T follicular helper cell (primary cell): ENCODE results near the gene SCFD1.
A peak's percentile ranks its signal among the peaks of the same experiment; 100 is the strongest.
"Not testable (repeated sequence)": the region's sequence is repeated elsewhere in the genome, so short reads cannot be mapped to it uniquely, and the experiment has no call there.

ENCODE experiments used
- DNase-seq: peaks from one replicate; pipeline ENCODE4 v3.0.0-alpha.2; 2020; ENCODE audit warnings: low read depth

SCFD1 gene

GRCh38 chr14:30608533-30609006 is 13.5 kb upstream of the SCFD1 start:
- no peak for DNase-seq

DNA sequence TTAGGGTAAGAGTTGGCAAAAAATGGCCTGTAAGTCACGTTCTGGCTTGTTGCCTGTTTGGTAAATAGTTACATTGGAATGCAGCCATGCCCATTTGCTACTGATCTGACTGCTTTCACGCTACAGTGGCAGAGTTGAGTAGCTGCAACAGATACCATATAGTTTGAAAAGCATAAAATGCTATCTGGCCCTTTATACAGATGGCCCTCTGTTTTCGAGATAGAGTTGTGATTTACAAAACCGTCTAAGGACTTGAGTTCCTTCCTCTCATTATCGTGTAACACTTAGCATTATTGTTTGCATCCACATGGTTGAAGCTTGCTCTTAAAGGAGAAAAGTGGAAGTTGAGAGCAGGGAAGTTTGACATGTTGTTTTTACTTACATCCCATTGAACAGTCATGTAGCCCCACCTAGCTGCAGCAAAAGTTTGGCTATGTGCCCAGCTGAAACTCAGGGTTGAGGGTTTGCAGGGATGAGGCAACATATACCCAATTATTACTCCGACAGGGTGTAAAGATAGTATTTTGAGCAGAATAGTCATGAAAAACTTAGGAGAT is 11.3 kb upstream of the SCFD1 start:
- no peak for DNase-seq

GRCh38 chr14:30614155-30614554 is 8.0 kb upstream of the SCFD1 start:
- DNase-seq = no peak

DNA sequence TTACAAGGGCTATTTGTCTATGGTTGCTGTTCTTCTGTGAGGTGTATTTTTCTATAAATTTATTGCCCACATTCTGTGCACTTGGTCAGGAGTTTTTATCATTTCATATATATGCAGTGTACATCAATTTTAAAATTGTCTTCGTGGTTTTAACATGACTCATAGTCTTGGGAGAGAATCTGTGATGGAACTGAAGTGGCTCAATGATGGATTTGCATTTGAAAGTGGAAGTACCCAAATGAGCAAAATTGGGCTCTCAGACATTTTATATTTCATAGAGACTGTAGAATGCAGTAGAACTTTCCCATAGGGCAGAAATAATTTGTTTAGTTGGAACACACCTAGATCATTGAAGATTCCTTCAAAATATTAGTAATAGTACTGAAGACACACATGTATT is 1.9 kb upstream of the SCFD1 start:
- no peak for DNase-seq

DNA sequence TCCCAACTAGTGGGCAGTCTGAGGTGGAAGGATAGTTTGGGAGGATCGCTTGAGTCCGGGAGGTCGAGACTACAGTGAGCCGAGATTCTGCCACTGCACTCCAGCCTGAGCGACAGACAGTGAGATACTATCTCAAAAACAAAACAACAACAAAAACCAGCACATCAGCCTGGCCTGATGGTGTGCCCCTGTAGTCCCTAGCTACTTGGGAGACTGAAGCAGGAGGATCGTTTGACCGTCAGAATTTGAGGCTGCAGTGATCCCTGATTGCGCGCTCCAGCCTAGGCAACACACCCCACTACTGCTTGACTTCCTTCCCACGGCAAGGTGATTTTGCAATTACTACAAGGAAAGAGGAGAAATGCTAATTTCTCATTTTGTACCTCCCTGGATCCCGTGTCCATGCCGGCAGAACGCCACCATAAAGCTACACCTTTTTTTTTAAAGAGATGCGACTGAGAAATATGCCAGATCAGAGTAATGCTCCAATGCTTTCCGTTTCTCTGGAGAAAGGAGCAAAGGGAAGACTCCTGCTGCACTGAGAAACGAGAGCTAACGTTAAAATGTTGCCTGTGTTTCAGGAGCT is 672 bp upstream of the SCFD1 start:
- no peak for DNase-seq

- DNase-seq = no peak
These were observed 1.5 kb downstream of the SCFD1 start for GRCh38 chr14:30623412-30624131.

GRCh38 chr14:30624132-30624423 is 2.0 kb downstream of the SCFD1 start:
- no peak for DNase-seq

- no peak for DNase-seq
These were observed 3.4 kb downstream of the SCFD1 start for GRCh38 chr14:30625533-30625932.

DNA sequence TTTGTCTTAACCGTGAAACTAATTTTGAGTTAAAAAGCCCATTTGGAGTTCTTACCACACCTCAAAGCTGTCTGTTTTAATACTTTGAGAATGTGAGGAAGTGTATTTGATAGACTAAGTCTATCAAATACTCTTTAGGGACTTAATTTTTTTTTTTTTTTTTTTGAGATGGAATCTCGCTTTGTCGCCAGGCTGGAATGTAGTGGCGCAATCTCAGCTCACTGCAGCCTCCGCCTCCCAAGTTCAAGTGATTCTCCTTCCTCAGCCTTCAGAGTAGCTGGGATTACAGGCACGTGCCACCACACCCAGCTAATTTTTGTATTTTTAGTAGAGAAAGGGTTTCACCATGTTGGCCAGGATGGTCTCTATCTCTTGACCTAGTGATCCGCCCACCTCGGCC is 7.3 kb downstream of the SCFD1 start:
- not testable (repeated sequence) for DNase-seq

DNA sequence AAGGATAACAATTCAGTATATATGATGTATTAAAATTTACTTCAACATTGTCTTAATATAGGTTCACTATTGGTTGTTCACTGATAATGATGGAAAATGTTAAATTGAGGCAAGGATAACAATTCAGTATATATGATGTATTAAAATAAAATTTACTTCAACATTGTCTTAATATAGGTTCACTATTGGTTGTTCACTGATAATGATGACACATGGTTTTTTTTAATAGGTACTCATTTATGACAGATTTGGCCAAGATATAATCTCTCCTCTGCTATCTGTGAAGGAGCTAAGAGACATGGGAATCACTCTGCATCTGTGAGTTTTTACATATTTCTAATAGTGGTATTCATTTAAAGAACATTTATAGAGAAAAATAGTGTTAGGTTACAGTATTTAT is 8.1 kb downstream of the SCFD1 start:
- no peak for DNase-seq

- DNase-seq = no peak
These were observed 10.6 kb downstream of the SCFD1 start for GRCh38 chr14:30632730-30633129.

- no peak for DNase-seq
These were observed 16.8 kb downstream of the SCFD1 start for GRCh38 chr14:30638926-30639325.

DNA sequence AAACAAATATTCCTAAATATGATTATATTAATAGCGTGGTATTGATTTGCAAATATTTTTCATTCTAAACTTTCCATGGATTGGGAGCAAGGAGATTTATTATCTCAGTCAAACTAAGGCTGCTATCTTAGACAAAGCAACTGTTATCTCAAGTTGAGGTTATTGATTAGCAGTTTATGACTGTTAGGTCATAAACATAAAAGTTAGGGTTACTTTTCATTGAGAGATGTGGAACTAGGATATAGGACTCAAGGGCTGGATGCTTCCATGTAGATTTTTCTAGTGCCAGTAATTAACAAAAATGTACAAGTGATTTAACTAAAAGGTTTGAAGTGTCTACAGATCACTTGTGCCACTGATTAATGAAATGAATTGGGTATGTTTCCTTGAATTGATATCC is 19.1 kb downstream of the SCFD1 start:
- no peak for DNase-seq

DNA sequence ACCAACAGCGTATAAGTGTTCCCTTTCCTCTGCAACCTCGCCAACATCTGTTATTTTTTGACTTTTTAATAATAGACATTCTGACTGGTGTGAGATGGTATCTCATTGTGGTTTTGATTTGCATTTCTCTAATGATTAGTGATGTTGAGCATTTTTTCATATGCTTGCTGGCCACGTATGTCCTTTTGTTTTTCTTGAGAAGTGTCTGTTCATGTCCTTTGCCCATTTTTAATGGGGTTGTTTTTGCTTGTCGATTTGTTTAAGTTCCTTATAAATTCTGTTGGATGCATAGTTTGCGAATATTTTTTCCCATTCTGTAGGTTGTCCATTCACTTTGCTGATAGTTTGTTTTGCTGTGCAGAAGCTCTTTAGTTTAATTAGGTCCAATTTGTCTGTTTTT is 22.3 kb downstream of the SCFD1 start:
- DNase-seq = not testable (repeated sequence)

DNA sequence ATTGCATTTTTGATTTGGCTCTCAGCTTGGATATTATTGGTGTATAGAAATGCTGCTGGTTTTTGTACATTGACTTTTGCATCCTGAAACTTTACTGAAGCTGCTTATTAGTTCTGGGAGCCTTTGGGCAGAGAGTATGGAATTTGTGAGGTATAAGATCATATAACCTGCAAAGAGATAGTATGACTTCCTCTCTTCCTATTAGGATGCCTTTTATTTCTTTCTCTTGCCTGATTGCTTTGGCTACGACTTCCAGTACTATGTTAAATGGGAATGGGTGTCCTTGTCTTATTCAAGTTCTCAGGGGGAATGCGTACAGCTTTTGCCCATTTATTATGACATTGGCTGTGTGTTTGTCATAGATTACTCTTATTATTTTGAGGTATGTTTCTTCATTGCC is 23.5 kb downstream of the SCFD1 start:
- no peak for DNase-seq

- no peak for DNase-seq
These were observed 26.4 kb downstream of the SCFD1 start for GRCh38 chr14:30648471-30648870.

DNA sequence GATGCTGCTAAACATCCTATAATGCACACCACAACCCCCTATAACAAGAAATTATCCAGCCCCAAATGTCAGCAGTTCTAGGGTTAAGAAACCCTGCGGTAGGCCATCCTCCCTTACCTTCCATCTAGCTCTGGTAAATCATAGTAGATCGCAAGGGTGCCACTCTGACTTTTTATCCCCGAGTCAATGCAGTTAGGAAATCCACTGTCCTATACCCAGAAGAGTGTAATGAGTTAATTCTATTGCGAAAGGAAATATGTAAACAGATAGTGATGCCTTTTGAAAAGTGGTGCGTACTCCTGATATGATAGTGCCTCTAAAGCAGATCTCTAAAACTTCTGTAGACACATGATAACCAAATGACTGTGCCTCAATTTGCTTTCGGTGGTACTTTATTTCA is 29.8 kb downstream of the SCFD1 start:
- no peak for DNase-seq

GRCh38 chr14:30655124-30655523 is 33.0 kb downstream of the SCFD1 start:
- no peak for DNase-seq

DNA sequence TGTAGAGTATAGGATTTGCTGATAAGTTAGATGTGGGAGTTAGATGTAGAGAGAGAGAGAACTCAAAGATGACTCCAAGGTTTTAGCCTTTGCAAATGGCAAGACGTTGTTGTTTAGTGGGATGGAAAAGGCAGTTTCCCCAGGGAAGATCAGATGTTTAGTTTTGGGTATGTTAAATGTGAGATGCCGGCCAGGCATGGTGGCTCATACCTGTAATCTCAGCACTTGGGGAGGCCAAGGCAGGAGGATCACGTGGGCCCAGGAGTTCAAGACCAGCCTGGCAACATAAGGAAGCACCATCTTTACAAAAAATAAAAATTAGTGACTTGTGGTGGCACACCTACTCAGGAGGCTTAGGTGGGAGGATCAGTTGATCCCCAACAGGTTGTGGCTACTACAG is 33.5 kb downstream of the SCFD1 start:
- no peak for DNase-seq

DNA sequence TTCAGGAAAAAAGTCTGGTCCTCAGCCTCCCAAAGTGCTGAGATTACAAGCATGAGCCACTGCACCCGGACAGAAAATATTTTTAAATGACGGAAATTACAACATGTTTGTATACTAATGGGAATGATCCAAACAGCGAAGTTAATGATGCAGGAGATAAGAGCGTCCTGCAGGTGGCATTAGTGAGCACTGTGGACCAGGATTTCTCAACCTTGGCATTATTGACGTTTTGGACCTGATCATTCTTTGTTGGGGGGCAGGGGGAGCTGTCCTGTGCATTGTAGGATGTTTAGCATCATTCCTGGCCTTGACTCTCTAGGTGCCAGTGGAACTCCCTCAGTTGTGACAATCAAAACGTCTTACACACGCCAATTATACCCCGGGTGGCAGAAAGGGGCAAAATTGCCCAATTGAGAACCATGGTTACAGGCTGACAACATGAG is 34.1 kb downstream of the SCFD1 start:
- peak; percentile 3 for DNase-seq

DNA sequence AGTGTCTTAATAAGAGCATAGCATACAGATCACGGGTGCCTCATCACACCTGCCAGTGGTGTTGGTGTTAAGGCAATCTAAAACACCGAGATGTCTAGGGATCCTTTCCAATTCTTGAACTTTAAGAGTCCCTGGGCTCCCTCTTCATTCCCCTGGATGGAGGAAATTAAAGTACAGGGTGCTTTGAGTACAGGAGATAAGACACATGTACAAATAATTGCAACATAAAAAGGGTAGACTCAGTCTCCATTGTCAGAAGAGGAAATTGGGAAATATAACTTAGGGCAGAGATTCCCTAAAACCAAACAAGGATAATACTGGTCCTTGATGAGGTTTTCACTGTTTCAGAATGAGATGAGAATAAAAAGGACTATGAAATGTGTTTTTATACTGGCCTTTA is 34.9 kb downstream of the SCFD1 start:
- no peak for DNase-seq

DNA sequence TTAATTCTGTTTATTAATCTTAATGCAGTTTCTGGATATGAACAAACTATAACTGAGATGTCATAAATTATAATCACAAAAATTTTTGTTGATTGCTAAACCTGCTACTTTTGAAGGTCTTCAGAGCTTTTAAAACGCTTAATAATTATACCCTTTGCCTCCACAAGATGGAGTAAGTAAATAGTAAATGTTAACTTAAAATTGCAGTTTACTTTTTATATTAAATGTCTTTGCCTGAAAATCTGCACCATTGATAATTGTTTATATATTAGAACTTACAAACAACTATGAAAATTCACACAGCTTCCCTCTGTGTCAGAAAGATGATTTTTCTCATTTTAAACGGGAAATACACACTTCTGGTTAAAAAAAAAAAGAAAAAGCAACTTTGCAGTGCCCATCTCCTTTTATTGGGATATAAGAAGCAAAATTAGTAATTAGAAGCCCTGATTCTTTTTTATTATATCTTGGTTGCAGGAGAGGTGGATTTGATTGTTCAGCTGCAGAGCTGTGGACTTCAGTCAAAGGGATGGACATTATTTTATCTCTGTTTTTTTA is 35.6 kb downstream of the SCFD1 start:
- DNase-seq = no peak

DNA sequence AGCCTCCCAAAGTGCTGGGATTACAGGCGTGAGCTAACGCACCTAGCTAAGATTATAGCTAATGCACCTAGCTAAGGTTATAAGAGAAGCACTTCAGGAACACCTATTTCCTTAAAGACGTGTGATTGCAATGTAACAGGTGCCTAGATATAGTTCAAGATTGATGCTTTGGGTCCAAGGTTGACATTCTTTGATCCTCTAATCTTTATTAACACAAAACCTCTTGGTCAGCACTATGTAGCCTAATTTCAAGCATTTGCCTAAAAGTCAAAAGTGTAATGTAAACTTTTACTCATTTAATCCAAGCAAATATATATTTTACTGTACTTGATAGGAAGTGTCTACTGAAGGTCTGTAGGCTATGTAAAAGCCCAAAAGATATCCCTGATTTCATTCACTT is 36.5 kb downstream of the SCFD1 start:
- no peak for DNase-seq
